ENCODE results near the gene TXNDC16. TPM values are rescaled to one million over a fixed set of nuclear protein-coding genes. Genes with fewer than 3 reads are reported as not detected.

The TXNDC16 gene
- total RNA-seq = 10 to 100 TPM in 3 of 4 donors, 1 to 10 TPM in 1; 2.8 to 22.3 (median 12.8) TPM

- intact Hi-C loops (cut with DNase I; ENCODE audit: low total_unique reads) = no loop called here
Observed at GRCh38 chr14:52552063-52552988, at the start of gene TXNDC16, which contains the start of gene GPR137C. TXNDC16 (minus strand) TSS chr14:52552505; CDS start chr14:52543557, 8,948 bp downstream. GPR137C (plus strand) TSS chr14:52552836; CDS start chr14:52553148, 312 bp downstream.

GRCh38 chr14:52599974-52600373 is 47.7 kb upstream of the TXNDC16 start:
- Histone ChIP-seq H3K36me3 (no peaks in the 10 kb centered on the region), H3K27me3 (no peaks in the 10 kb centered on the region), H3K9me3 (no peaks in the 10 kb centered on the region), H3K27ac (no peak overlapping the region), H3K4me3 (no peak overlapping the region), H3K4me1 (no peaks in the 10 kb centered on the region)
- TF ChIP-seq POLR2A (IDR thresholded peaks at IDR 0.05) (no peak), CTCF (IDR thresholded peaks at IDR 0.05) (no peak)
- no peak for DNase-seq
- intact Hi-C loops (cut with DNase I; ENCODE audit: low total_unique reads) = no loop called here

More at GRCh38 chr14:52552063-52552988, at the start of gene TXNDC16, which contains the start of gene GPR137C:
- Histone ChIP-seq H3K4me3 (peak within 1 kb of the TSS; percentile 81 to 82), H3K27ac (peak within 1 kb of the TSS; percentile 89 to 92), H3K36me3 (no peaks in the 10 kb centered on the region), H3K9me3 (no peaks in the 10 kb centered on the region), H3K4me1 (no peaks in the 10 kb centered on the region), H3K27me3 (no peaks in the 10 kb centered on the region)
- peak; percentile 91 to 97 for TF ChIP-seq POLR2A (IDR thresholded peaks at IDR 0.05)
- peak in 1 of 4 experiments; percentile 7 for TF ChIP-seq CTCF (IDR thresholded peaks at IDR 0.05)
- peak; percentile 99 to 100 for DNase-seq

GRCh38 chr14:52598568-52598967 is 46.3 kb upstream of the TXNDC16 start:
- no peaks in the 10 kb centered on the region for H3K27me3 ChIP-seq
- DNase-seq = no peak
- no peak overlapping the region for H3K4me3 ChIP-seq
- intact Hi-C loops (cut with DNase I; ENCODE audit: low total_unique reads) = no loop called here
- no peaks in the 10 kb centered on the region for H3K4me1 ChIP-seq
- no peaks in the 10 kb centered on the region for H3K9me3 ChIP-seq
- no peaks in the 10 kb centered on the region for H3K36me3 ChIP-seq
- TF ChIP-seq CTCF (IDR thresholded peaks at IDR 0.05) (no peak), POLR2A (IDR thresholded peaks at IDR 0.05) (no peak)
- no peak overlapping the region for H3K27ac ChIP-seq

GRCh38 chr14:52596861-52597260 is 44.6 kb upstream of the TXNDC16 start:
- no peak for DNase-seq
- H3K9me3 ChIP-seq = no peaks in the 10 kb centered on the region
- no peaks in the 10 kb centered on the region for H3K36me3 ChIP-seq
- H3K27me3 ChIP-seq = no peaks in the 10 kb centered on the region
- intact Hi-C loops (cut with DNase I; ENCODE audit: low total_unique reads) = no loop called here
- TF ChIP-seq POLR2A (IDR thresholded peaks at IDR 0.05) (no peak), CTCF (IDR thresholded peaks at IDR 0.05) (no peak)
- no peaks in the 10 kb centered on the region for H3K4me1 ChIP-seq
- H3K4me3 ChIP-seq = no peak overlapping the region
- no peak overlapping the region for H3K27ac ChIP-seq

GRCh38 chr14:52596320-52596719 is 44.0 kb upstream of the TXNDC16 start:
- no peak for DNase-seq
- intact Hi-C loops (cut with DNase I; ENCODE audit: low total_unique reads) = no loop called here
- H3K27ac ChIP-seq = no peak overlapping the region
- H3K4me3 ChIP-seq = no peak overlapping the region
- no peaks in the 10 kb centered on the region for H3K9me3 ChIP-seq
- no peak for TF ChIP-seq CTCF (IDR thresholded peaks at IDR 0.05)
- TF ChIP-seq POLR2A (IDR thresholded peaks at IDR 0.05) = no peak
- no peaks in the 10 kb centered on the region for H3K4me1 ChIP-seq
- H3K27me3 ChIP-seq = no peaks in the 10 kb centered on the region
- no peaks in the 10 kb centered on the region for H3K36me3 ChIP-seq
